Fibroblast of lung (primary cell): ENCODE data around the gene NEDD4.
"Not testable (repeated sequence)": the region's sequence is repeated elsewhere in the genome, so short reads cannot be mapped to it uniquely, and the experiment has no call there.

ENCODE experiments used
- CTCF ChIP-seq, 2 donors: IDR thresholded peaks in 1 of 2; conservative IDR thresholded peaks in 1 of 2; 1 replicate in 1 of 2; 2 replicates in 1 of 2; pipeline ENCODE4 v1.5.1; 2011 to 2012; ENCODE audit warnings: low read length in 2 of 2, control low read depth in 1 of 2, inconsistent platforms in 1 of 2, low read depth in 1 of 2, mild to moderate bottlenecking in 1 of 2
- EZH2 ChIP-seq: IDR thresholded peaks from 2 replicates; pipeline ENCODE4 v1.5.1; 2012; ENCODE audit warnings: low read length, control low read depth, mild to moderate bottlenecking; ENCODE audit errors: missing control alignments

- not testable (repeated sequence) for TF ChIP-seq CTCF (conservative IDR thresholded peaks at IDR 0.05 in 1 of 2, IDR thresholded peaks at IDR 0.05 in 1 of 2; ENCODE audit: low read depth in 1 of 2, low read length in 2 of 2); EZH2
Observed at GRCh38 chr15:56003277-56003676, 9.9 kb upstream of the NEDD4 start.
